Suppressor macrophage treated with lipopolysaccharide for 1 hour (primary cell): ENCODE results near the gene MRPL44.
A peak's percentile ranks its signal among the peaks of the same experiment; 100 is the strongest.

ENCODE experiments used
- DNase-seq, 3 donors: peaks; one replicate each; pipeline ENCODE4 v3.0.0-alpha.2; 2020 to 2022

Gene MRPL44

GRCh38 chr2:223957092-223957851, at the start of gene MRPL44:
Gene MRPL44, plus strand, starts transcription at chr2:223957463. Its CDS starts 10 bp downstream, at chr2:223957473.
- peak; percentile 99 to 100 (median 99) for DNase-seq

GRCh38 chr2:223908304-223908998, 48.8 kb upstream of the MRPL44 start:
- no peak for DNase-seq

GRCh38 chr2:223909001-223909741, 48.1 kb upstream of the MRPL44 start:
- peak in 1 of 3 donors; percentile 25 for DNase-seq

- DNase-seq = no peak
Observed at GRCh38 chr2:223914324-223914723, 42.9 kb upstream of the MRPL44 start.

GRCh38 chr2:223915071-223915470, 42.2 kb upstream of the MRPL44 start:
- peak in 2 of 3 donors; percentile 55 to 57 for DNase-seq

- DNase-seq = peak in 1 of 3 donors; percentile 36
Observed at GRCh38 chr2:223916181-223916920, 40.9 kb upstream of the MRPL44 start.

GRCh38 chr2:223918671-223919134, 38.6 kb upstream of the MRPL44 start:
- DNase-seq = peak in 2 of 3 donors; percentile 30 to 46

DNA sequence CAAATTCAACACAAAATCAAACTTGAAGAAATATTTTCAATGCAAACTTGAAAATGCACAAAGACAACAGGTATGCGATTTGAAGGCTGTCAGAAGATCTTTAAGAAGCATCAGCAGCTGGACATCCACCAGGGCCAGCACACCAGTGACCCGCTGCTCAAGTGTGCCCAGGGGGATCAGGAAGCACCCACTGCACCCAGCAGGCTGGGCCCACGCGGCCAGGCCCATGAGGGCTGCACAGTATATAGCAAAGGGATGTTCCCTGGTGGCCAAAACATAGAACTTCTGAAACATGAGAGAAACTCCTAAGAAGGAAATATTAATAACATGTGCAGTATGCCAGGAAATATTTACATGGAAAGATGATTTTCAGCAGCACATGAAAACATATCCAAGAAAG, 37.2 kb upstream of the MRPL44 start:
- DNase-seq = no peak

DNA sequence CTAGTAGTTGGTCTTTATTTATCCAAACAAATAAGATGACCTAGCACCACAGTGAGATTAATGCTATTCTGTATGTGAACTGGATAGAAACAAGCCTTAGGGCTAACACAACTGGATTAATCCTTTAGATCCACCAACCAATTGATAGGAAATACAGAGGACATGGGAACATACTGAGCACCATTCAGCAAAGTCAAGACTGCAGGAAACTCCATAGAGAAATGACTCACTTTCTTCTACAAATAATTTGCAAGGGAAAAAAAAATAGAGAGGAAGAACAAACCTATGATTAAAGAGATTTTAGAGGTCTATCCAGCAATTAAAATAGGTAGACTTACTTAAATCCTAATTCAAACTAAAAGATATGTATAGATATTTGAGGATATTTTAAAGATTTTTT, 36.1 kb upstream of the MRPL44 start:
- DNase-seq = peak in 1 of 3 donors; percentile 34

DNA sequence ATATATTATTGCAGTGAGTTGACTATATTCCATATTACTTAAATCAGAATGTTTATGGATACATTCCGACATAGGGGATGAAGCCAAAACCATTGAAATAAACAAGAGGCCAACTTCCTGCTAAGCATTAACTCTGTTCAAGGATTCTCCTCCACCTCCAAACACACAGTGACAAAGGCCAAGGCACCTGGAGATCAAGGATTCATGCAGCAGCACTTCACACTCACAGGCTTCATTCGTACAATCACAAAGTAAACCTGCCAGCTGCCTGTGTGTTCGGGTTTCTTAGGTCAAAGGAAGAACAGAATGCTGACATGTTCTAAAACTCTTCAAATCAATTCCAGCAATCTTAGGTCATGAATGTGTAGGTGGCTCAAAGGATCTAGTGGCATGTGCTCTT, 35.0 kb upstream of the MRPL44 start:
- DNase-seq = no peak

- no peak for DNase-seq
Observed at GRCh38 chr2:223923976-223924375, 33.3 kb upstream of the MRPL44 start.

- peak in 2 of 3 donors; percentile 50 to 52 for DNase-seq
Observed at GRCh38 chr2:223925106-223925505, 32.2 kb upstream of the MRPL44 start.

- no peak for DNase-seq
Observed at GRCh38 chr2:223928113-223929006, 28.9 kb upstream of the MRPL44 start.

- peak in 1 of 3 donors; percentile 45 for DNase-seq
Observed at GRCh38 chr2:223929571-223930102, 27.6 kb upstream of the MRPL44 start.

DNA sequence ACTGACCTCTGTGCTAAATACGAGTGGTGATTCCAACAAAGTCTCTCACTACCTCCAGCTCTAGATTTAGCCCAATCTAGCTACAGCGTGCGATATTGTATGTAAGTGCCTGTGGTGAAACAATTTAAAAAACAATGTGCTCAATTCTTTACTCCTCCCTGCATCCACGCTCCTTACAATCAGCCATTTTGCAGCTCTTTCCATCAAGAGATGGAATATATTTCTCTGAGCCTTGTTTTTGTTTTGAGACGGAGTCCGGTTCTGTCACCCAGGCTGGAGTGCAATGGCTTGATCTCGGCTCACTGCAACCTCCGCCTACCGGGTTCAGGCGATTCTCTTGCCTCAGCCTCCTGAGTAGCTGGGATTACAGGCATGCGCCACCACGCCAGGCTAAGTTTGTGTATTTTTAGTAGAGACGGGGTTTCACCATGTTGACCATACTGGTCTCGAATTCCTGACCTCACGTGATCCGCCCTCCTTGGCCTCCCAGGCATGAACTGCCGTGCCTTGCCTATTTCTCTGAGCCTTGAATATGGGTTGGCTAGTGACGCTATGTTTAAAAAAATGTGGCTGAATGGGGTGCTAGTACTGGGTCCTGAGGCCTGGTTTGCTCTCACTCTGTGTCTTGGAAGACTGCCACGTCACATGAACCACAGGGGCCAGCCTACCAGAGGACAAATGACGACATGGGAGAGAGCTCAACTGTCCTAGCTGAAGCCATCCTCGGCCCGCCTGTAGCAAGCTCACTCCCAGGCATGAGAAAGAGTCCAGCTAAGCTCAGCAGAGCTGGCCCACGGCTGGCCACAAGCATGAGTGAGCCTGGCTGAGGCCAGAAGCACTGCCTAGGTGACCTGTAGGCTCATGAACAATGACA, 26.9 kb upstream of the MRPL44 start:
- peak; percentile 68 to 79 (median 78) for DNase-seq

- DNase-seq = no peak
Observed at GRCh38 chr2:223932816-223933800, 24.2 kb upstream of the MRPL44 start.

GRCh38 chr2:223934870-223935269, 22.4 kb upstream of the MRPL44 start:
- DNase-seq = no peak

DNA sequence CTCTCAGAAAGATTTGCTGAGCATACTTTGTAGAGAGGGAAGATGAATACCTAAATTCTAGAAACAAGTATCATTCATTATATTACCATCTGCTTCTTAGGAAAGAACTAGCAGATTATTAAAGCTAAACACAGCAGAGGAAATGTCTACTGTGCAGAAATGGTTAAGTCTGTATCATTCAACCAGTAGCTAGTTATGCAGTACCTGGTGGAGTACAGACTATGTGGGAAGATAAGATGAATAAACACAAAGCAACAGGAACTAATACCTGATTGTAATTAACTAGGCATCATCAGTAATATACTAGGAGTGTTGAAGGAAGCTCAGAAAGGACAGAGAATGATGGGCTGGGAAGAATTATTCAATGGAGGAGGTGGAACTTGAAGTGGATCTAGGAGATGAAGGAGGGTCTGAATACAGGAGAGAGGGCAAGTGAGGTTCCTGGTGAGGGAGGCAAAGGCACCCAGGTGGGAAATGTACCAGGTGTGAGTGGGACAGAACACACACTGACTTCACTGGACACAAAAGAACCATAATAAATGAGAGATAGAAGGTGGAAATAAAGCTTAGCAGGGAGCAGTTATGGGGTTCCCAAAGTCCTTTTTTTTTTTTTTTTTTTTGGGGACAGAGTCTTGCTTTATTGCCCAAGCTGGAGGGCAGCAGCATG, 21.7 kb upstream of the MRPL44 start:
- no peak for DNase-seq
